Transverse colon (tissue), 4 donors: Measurements from ENCODE around the gene RPS6KA2.

Experiments
- POLR2A ChIP-seq: fragments of 450-650 bp; IDR thresholded peaks from one replicate; pipeline ENCODE4 v1.6.1; 2016; ENCODE audit warnings: antibody characterized with exemption, mild to moderate bottlenecking, moderate library complexity
- POLR2AphosphoS5 ChIP-seq, 3 donors: sonication (generic); formaldehyde crosslinking; IDR thresholded peaks; one replicate each; pipeline ENCODE4 v1.6.1; 2016; ENCODE audit warnings: antibody characterized with exemption in 3 of 3
- TF ChIP-seq, protein P1 (sequence below), 5 experiments: fragments of 200-600 bp in 3 of 5; fragments of 450-650 bp in 2 of 5; sonication (generic) in 3 of 5; IDR thresholded peaks; 1 replicate in 2 of 5; 2 replicates in 3 of 5; pipeline ENCODE4 v1.5.1; 2016 to 2017; ENCODE audit warnings: antibody characterized with exemption in 5 of 5, inconsistent platforms in 3 of 5, mild to moderate bottlenecking in 2 of 5, moderate library complexity in 1 of 5

DNA sequence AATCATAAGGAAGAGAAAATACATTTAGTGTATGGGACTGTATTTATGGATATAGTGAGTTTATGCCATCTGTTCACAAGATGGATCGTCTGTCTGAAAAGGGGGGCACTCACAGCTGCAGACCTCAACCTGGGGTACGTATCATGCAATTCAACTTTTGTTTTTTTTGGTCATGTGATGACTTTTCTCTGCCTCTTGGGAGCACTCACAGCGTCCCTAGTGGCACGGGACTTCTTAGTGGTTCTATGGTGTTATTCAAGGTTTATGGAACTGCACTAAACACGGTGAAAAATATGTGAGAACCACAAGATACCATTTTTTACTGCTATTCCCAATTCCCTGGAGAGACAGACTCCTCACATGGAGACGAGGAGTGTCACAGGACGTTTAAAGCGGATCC, 183.9 kb downstream of the RPS6KA2 start:
- TF ChIP-seq, protein P1, sequence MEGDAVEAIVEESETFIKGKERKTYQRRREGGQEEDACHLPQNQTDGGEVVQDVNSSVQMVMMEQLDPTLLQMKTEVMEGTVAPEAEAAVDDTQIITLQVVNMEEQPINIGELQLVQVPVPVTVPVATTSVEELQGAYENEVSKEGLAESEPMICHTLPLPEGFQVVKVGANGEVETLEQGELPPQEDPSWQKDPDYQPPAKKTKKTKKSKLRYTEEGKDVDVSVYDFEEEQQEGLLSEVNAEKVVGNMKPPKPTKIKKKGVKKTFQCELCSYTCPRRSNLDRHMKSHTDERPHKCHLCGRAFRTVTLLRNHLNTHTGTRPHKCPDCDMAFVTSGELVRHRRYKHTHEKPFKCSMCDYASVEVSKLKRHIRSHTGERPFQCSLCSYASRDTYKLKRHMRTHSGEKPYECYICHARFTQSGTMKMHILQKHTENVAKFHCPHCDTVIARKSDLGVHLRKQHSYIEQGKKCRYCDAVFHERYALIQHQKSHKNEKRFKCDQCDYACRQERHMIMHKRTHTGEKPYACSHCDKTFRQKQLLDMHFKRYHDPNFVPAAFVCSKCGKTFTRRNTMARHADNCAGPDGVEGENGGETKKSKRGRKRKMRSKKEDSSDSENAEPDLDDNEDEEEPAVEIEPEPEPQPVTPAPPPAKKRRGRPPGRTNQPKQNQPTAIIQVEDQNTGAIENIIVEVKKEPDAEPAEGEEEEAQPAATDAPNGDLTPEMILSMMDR (IDR thresholded peaks at IDR 0.05), result no peak
- TF ChIP-seq POLR2AphosphoS5 (IDR thresholded peaks at IDR 0.05) (no peak), POLR2A (no peak)
